Measurements from ENCODE around the gene KIF18B. TPM values are rescaled to one million over a fixed set of nuclear protein-coding genes. Genes with fewer than 3 reads are reported as not detected.

The KIF18B gene
- total and polyA plus RNA-seq, 2 of the 8 experiments (the other 6 are each of a cell fraction or from before 2014, with no cell fraction given), result 39.0 to 59.4 TPM

DNA sequence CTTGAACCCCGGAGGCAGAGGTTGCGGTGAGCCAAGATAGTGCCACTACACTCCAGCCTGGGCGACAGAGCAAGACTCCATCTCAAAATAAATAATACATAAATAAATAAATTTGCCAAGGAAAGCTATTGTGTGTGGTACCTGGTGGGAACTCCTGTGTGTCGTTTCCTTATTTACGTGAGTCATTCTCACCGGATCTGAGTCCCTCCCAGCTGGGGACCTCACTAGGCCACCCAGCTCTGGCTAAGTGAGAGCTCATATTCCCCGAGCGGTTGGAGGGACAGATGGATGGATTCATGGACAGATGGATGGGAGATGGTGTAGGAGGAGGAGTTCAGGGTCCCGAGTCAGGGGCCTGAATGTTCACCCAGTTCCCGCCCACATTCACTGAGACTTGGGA, 43.4 kb upstream of the KIF18B start:
- H4K5ac ChIP-seq (ENCODE audit: insufficient read length, low read depth, low read length), result no peak overlapping the region
- H3K23me2 ChIP-seq (ENCODE audit: low read depth, low read length), result peaks cover 8% of the 10 kb centered on the region; the same call in 1 of the 2 replicates
- ChIA-PET CTCF (ENCODE audit: partially characterized antibody) (interaction anchor here (0.8 to 16.0 kb wide), 14 partner anchors 11 to 113 kb away, joined by 3 to 102 read pairs (median 5); partner anchors contain the start of gene C1QL1), POLR2A (ENCODE audit: partially characterized antibody) (interaction anchor here (1.5 kb wide), 1 partner anchor 12 kb away, joined by 4 read pairs; no protein-coding TSS in a partner anchor)
- no peak overlapping the region for H4K8ac ChIP-seq (ENCODE audit: extremely low read depth, insufficient read depth, low read length)
- H2AK5ac ChIP-seq (ENCODE audit: low read depth, low read length), result no peak overlapping the region
- H3K56ac ChIP-seq (replicated peaks; ENCODE audit: insufficient read length, low read depth, low read length), result no peak overlapping the region
- no peaks in the 10 kb centered on the region for H4K20me1 ChIP-seq (replicated peaks in 1 of 2; ENCODE audit: control insufficient read depth in 1 of 2, insufficient read depth in 2 of 2, low read length in 2 of 2)
- TF ChIP-seq RAD21 (IDR thresholded peaks at IDR 0.05 in 1 of 2, conservative IDR thresholded peaks at IDR 0.05 in 1 of 2; ENCODE audit: low read depth in 2 of 2, low read length in 2 of 2), result no peak
- TF ChIP-seq MAFK (IDR thresholded peaks at IDR 0.05; ENCODE audit: low read depth, low read length), result no peak
- TF ChIP-seq EP300 (IDR thresholded peaks at IDR 0.05; ENCODE audit: borderline replicate concordance in 1 of 2, low read depth in 2 of 2, low read length in 2 of 2), result no peak
- TF ChIP-seq, protein P1, sequence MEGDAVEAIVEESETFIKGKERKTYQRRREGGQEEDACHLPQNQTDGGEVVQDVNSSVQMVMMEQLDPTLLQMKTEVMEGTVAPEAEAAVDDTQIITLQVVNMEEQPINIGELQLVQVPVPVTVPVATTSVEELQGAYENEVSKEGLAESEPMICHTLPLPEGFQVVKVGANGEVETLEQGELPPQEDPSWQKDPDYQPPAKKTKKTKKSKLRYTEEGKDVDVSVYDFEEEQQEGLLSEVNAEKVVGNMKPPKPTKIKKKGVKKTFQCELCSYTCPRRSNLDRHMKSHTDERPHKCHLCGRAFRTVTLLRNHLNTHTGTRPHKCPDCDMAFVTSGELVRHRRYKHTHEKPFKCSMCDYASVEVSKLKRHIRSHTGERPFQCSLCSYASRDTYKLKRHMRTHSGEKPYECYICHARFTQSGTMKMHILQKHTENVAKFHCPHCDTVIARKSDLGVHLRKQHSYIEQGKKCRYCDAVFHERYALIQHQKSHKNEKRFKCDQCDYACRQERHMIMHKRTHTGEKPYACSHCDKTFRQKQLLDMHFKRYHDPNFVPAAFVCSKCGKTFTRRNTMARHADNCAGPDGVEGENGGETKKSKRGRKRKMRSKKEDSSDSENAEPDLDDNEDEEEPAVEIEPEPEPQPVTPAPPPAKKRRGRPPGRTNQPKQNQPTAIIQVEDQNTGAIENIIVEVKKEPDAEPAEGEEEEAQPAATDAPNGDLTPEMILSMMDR (IDR thresholded peaks at IDR 0.05; ENCODE audit: control extremely low read depth in 1 of 3, insufficient read depth in 1 of 3, low read depth in 1 of 3, low read length in 3 of 3), result no peak
- TF ChIP-seq, protein P2, sequence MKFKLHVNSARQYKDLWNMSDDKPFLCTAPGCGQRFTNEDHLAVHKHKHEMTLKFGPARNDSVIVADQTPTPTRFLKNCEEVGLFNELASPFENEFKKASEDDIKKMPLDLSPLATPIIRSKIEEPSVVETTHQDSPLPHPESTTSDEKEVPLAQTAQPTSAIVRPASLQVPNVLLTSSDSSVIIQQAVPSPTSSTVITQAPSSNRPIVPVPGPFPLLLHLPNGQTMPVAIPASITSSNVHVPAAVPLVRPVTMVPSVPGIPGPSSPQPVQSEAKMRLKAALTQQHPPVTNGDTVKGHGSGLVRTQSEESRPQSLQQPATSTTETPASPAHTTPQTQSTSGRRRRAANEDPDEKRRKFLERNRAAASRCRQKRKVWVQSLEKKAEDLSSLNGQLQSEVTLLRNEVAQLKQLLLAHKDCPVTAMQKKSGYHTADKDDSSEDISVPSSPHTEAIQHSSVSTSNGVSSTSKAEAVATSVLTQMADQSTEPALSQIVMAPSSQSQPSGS (IDR thresholded peaks at IDR 0.05; ENCODE audit: low read length), result no peak
- 83% methylated on average over 10 of the region's 10 CpGs; no CpG with 5 or more reads in 1 of the 2 experiments for WGBS, 2 experiments (ENCODE audit: extremely low coverage in 1 of 2, insufficient coverage in 1 of 2, insufficient read length in 1 of 2, insufficient replicate concordance in 2 of 2, low coverage in 1 of 2, low lambda C conversion rate in 2 of 2, missing lambda C conversion rate in 1 of 2)
- H3K27me3 ChIP-seq (replicated peaks in 1 of 4; ENCODE audit: control insufficient read depth in 3 of 4, extremely low read depth in 1 of 4, insufficient read depth in 3 of 4, low read length in 3 of 4), result peaks cover 0 to 11% (median 4%) of the 10 kb centered on the region in 4 experiments; a peak in 5 of 7 replicates
- no peak overlapping the region for H3K27ac ChIP-seq (ENCODE audit: low read depth, low read length)
- H3K9ac ChIP-seq (replicated peaks in 1 of 4; ENCODE audit: extremely low read depth in 1 of 4, low read depth in 3 of 4, low read length in 3 of 4), result no peak overlapping the region
- FAIRE-seq (no peak), DNase-seq (ENCODE audit: low read depth in 1 of 2, low spot score in 2 of 2) (no peak)
- H3K23ac ChIP-seq (ENCODE audit: insufficient read length), result no peak overlapping the region
- H2AFZ ChIP-seq (ENCODE audit: low read length), result no peak overlapping the region
- H3K18ac ChIP-seq (ENCODE audit: extremely low read depth, low read length), result no peak overlapping the region
- no peaks in the 10 kb centered on the region for H3K9me3 ChIP-seq (ENCODE audit: insufficient read depth in 2 of 2, low read depth in 1 of 2, low read length in 1 of 2)
- H2BK20ac ChIP-seq (ENCODE audit: low read length), result no peak overlapping the region
- no peak overlapping the region for H3K14ac ChIP-seq (ENCODE audit: insufficient read length)
- no peaks in the 10 kb centered on the region for H3K36me3 ChIP-seq (ENCODE audit: control insufficient read depth in 2 of 4, insufficient read depth in 4 of 4, low read length in 3 of 4)
- H2BK12ac ChIP-seq (ENCODE audit: low read depth, low read length), result no peak overlapping the region
- H3K79me1 ChIP-seq (ENCODE audit: low read depth, low read length), result no peaks in the 10 kb centered on the region
- no peak overlapping the region for H2BK5ac ChIP-seq (ENCODE audit: low read depth, low read length)
- no peak overlapping the region for H3K4ac ChIP-seq (replicated peaks; ENCODE audit: insufficient read length, low read depth, low read length)
- no peaks in the 10 kb centered on the region; a peak in 1 of 4 replicates for H3K79me2 ChIP-seq (ENCODE audit: control insufficient read depth in 1 of 2, insufficient read depth in 2 of 2, low read length in 2 of 2)
- H3K4me2 ChIP-seq (ENCODE audit: insufficient read depth in 1 of 2, low read depth in 2 of 2, low read length in 2 of 2), result no peak overlapping the region
- H3K4me1 ChIP-seq (replicated peaks in 1 of 4; ENCODE audit: control insufficient read depth in 3 of 4, insufficient read depth in 4 of 4, low read length in 3 of 4), result peaks cover 0 to 7% (median 6%) of the 10 kb centered on the region in 4 experiments; a peak in 4 of 7 replicates
- H4K91ac ChIP-seq (replicated peaks; ENCODE audit: insufficient read length, low read length), result no peak overlapping the region
- H2BK120ac ChIP-seq (replicated peaks; ENCODE audit: low read depth, low read length), result no peak overlapping the region
- no peak overlapping the region for H3K4me3 ChIP-seq (ENCODE audit: extremely low read depth in 1 of 4, insufficient read depth in 2 of 4, low read depth in 3 of 4, low read length in 4 of 4)
- H2BK15ac ChIP-seq (ENCODE audit: low read length), result no peak overlapping the region
